ENCODE results near the gene FKBP8.

DNA sequence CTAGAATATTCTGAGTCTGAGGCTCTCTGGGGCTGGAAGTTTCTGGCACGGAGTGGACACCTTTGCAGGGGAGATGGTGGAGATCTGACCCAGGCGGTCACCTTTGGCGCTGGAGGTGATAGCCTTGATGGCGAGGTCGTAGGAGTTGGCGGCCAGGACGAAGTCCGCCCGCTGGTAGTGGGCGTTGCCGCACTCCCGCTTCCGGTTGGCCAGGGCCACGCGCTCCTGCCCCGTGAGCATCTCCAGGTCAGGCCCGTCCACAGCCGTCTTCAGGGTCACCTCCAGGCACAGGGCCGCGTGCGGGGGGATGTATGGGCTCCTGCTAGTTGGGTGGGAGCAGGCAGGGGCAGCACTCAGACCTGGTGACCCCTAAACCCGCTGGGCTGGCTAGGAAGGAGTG is 5.3 kb downstream of the FKBP8 start:
- TF ChIP-seq, protein P1, sequence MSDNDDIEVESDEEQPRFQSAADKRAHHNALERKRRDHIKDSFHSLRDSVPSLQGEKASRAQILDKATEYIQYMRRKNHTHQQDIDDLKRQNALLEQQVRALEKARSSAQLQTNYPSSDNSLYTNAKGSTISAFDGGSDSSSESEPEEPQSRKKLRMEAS (IDR thresholded peaks at IDR 0.05; ENCODE audit: low read depth, low read length), result no peak
- TF ChIP-seq, protein P2, sequence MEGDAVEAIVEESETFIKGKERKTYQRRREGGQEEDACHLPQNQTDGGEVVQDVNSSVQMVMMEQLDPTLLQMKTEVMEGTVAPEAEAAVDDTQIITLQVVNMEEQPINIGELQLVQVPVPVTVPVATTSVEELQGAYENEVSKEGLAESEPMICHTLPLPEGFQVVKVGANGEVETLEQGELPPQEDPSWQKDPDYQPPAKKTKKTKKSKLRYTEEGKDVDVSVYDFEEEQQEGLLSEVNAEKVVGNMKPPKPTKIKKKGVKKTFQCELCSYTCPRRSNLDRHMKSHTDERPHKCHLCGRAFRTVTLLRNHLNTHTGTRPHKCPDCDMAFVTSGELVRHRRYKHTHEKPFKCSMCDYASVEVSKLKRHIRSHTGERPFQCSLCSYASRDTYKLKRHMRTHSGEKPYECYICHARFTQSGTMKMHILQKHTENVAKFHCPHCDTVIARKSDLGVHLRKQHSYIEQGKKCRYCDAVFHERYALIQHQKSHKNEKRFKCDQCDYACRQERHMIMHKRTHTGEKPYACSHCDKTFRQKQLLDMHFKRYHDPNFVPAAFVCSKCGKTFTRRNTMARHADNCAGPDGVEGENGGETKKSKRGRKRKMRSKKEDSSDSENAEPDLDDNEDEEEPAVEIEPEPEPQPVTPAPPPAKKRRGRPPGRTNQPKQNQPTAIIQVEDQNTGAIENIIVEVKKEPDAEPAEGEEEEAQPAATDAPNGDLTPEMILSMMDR (IDR thresholded peaks at IDR 0.05; ENCODE audit: low read depth, low read length), result no peak
- TF ChIP-seq POLR2A (IDR thresholded peaks at IDR 0.05; ENCODE audit: extremely low read depth, insufficient read length), result no peak
